HepG2 (cell line): ENCODE measurements around the gene P4HB. TPM values are rescaled to one million over a fixed set of nuclear protein-coding genes. Genes with fewer than 3 reads are reported as not detected.

ENCODE experiments used
- ATAC-seq: fragments of 200-7000 bp; cut with Tn5 transposase; 3 replicates; pipeline ENCODE4 v1.9.1; 2020; ENCODE audit warnings: mild to moderate bottlenecking, moderate library complexity
- BruUV-seq: library from RNA; stranded (reverse); fragments of 400-500 nt; replicated peaks from 2 replicates; lab custom pipeline; 2021; lab: Mats Ljungman, UMichigan
- CTCF ChIA-PET: fragments of 300-600 bp; formaldehyde crosslinking; extraction: SDS; loops from one replicate; lab custom pipeline; 2021; ENCODE audit warnings: low total read pairs, inconsistent platforms, low intra/inter-chr PET ratio; lab: Yijun Ruan, JAX
- POLR2A ChIA-PET: fragments of 350-600 bp; sonication (Branson Sonifier 250); formaldehyde crosslinking; loops from one replicate; lab custom pipeline; 2020; ENCODE audit warnings: antibody characterized with exemption, inconsistent platforms; lab: Yijun Ruan, JAX
- DNase-seq: peaks from one replicate; pipeline ENCODE4 v3.0.0-alpha.2; 2015; ENCODE audit warnings: low spot score
- FAIRE-seq: peaks from 3 replicates; lab custom pipeline; 2011; peaks lifted over from hg19 to GRCh38; lab: Jason Lieb, UNC
- H2AFZ ChIP-seq: one replicate; pipeline ENCODE4 v1.6.1; 2011; ENCODE audit warnings: low read length, inconsistent platforms
- H3K27ac ChIP-seq: fragments of 300-600 bp; 3 replicates; pipeline ENCODE4 v1.8.0; 2011; ENCODE audit warnings: mixed run types, mild to moderate bottlenecking, mixed read lengths, low read length, inconsistent platforms; ENCODE audit not compliant: insufficient read depth; ENCODE audit errors: extremely low read length
- H3K27me3 ChIP-seq, 2 experiments: fragments of 200-600 bp in 1 of 2; 2 replicates in 1 of 2; 3 replicates in 1 of 2; pipeline versions ENCODE4 v1.6.0 to v1.8.0; 2011; ENCODE audit warnings: low read length in 2 of 2, mild to moderate bottlenecking in 2 of 2, moderate library complexity in 2 of 2, inconsistent platforms in 1 of 2; ENCODE audit not compliant: insufficient read depth in 2 of 2, control insufficient read depth in 1 of 2
- H3K36me3 ChIP-seq, 2 experiments: fragments of 200-600 bp in 1 of 2; replicated peaks in 1 of 2; 2 replicates in 1 of 2; 3 replicates in 1 of 2; pipeline versions ENCODE4 v1.5.1 to v1.8.0; 2011; ENCODE audit warnings: low read length in 2 of 2, inconsistent platforms in 1 of 2; ENCODE audit not compliant: insufficient read depth in 2 of 2, control insufficient read depth in 1 of 2
- H3K4me1 ChIP-seq: 2 replicates; pipeline ENCODE4 v1.5.1; 2012; ENCODE audit warnings: low read length, inconsistent platforms; ENCODE audit not compliant: insufficient read depth
- H3K4me2 ChIP-seq: 2 replicates; pipeline ENCODE4 v1.6.0; 2011; ENCODE audit warnings: low read depth, low read length, inconsistent platforms
- H3K4me3 ChIP-seq, 3 experiments: fragments of 200-600 bp in 1 of 3; sonication (generic), shearing (Covaris generic) in 1 of 3; replicated peaks in 1 of 3; 2 replicates each; pipeline ENCODE4 v1.5.1; 2011 to 2016; ENCODE audit warnings: low read length in 3 of 3, inconsistent platforms in 2 of 3, low read depth in 2 of 3, mild to moderate bottlenecking in 2 of 3, control low read depth in 1 of 3, mixed read lengths in 1 of 3; ENCODE audit not compliant: insufficient read depth in 1 of 3
- H3K79me2 ChIP-seq: one replicate; pipeline ENCODE4 v1.6.1; 2011; ENCODE audit warnings: low read length, inconsistent platforms; ENCODE audit not compliant: insufficient read depth
- H3K9ac ChIP-seq: 2 replicates; pipeline ENCODE4 v1.6.0; 2011; ENCODE audit warnings: mild to moderate bottlenecking, low read depth, low read length, inconsistent platforms; ENCODE audit not compliant: insufficient read depth
- H3K9me3 ChIP-seq: 2 replicates; pipeline ENCODE4 v1.5.1; 2012; ENCODE audit warnings: mild to moderate bottlenecking, low read length
- H4K20me1 ChIP-seq: 2 replicates; pipeline ENCODE4 v1.6.0; 2011; ENCODE audit warnings: inconsistent platforms, mild to moderate bottlenecking, low read length, moderate library complexity; ENCODE audit not compliant: insufficient read depth
- AGO2 ChIP-seq: fragments of 200-400 bp; formaldehyde crosslinking; optimal IDR thresholded peaks from 2 replicates; pipeline ENCODE3; 2017; ENCODE audit warnings: mild to moderate bottlenecking, low read depth, low read length, moderate library complexity
- CBX2 ChIP-seq, 2 experiments: fragments of 200-600 bp in 1 of 2; sonication (generic); formaldehyde crosslinking in 1 of 2; IDR thresholded peaks; 2 replicates each; pipeline versions ENCODE4 v1.7.0 to v1.8.1; 2018 to 2022; ENCODE audit warnings: low read depth in 2 of 2, low read length in 1 of 2, mild to moderate bottlenecking in 1 of 2, missing genetic modification reagents in 1 of 2
- HMGXB4 ChIP-seq, 2 experiments: sonication (generic) in 1 of 2; formaldehyde crosslinking in 1 of 2; IDR thresholded peaks; 2 replicates each; pipeline versions ENCODE4 v1.4.0 to v1.6.1; 2018 to 2020; ENCODE audit warnings: missing genetic modification reagents in 2 of 2, borderline replicate concordance in 1 of 2, low read depth in 1 of 2, mild to moderate bottlenecking in 1 of 2, missing biosample characterization in 1 of 2
- KDM5B ChIP-seq: sonication (generic); formaldehyde crosslinking; IDR thresholded peaks from 2 replicates; pipeline ENCODE4 v1.4.0; 2020; ENCODE audit warnings: missing genetic modification reagents, mild to moderate bottlenecking, borderline replicate concordance
- NR2F6 ChIP-seq, 2 experiments: IDR thresholded peaks; 2 replicates each; pipeline ENCODE4 v1.6.1; 2016; ENCODE audit warnings: antibody characterized with exemption in 1 of 2, mild to moderate bottlenecking in 1 of 2
- POGZ ChIP-seq: sonication (generic); formaldehyde crosslinking; IDR thresholded peaks from 2 replicates; pipeline ENCODE4 v1.4.0; 2020; ENCODE audit warnings: mild to moderate bottlenecking, missing genetic modification reagents
- RBFOX2 ChIP-seq: fragments of 200-400 bp; formaldehyde crosslinking; IDR thresholded peaks from 2 replicates; pipeline ENCODE4 v1.6.1; 2017; ENCODE audit warnings: low read depth, mild to moderate bottlenecking, low read length
- SSRP1 ChIP-seq: IDR thresholded peaks from 2 replicates; pipeline ENCODE4 v1.6.1; 2016; ENCODE audit warnings: control low read depth
- ZMAT5 ChIP-seq: sonication (generic); formaldehyde crosslinking; IDR thresholded peaks from 2 replicates; pipeline ENCODE4 v1.5.0; 2020; ENCODE audit warnings: mild to moderate bottlenecking, low read depth, missing genetic modification reagents, borderline replicate concordance
- ZNF784 ChIP-seq: sonication (generic); formaldehyde crosslinking; IDR thresholded peaks from 2 replicates; pipeline ENCODE4 v1.5.1; 2020; ENCODE audit warnings: missing genetic modification reagents, mild to moderate bottlenecking, borderline replicate concordance
- WGBS: methylation state at CpG from one replicate; pipeline ENCODE4 v1.1.6; 2017; ENCODE audit warnings: low lambda C conversion rate; 5-methylcytosine and 5-hydroxymethylcytosine counted together
- in situ Hi-C: cut with HindIII; loops from 2 replicates; pipeline ENCODE4 v1.10.0; 2017; ENCODE audit warnings: low pct_unique_long_range_greater_than_20kb; ENCODE audit not compliant: extremely low pct_ligation_motif_present
- intact Hi-C: fragments of 100-400 bp; cut with micrococcal nuclease; formaldehyde crosslinking; loops from one replicate; pipeline ENCODE4 v1.10.0; 2022; ENCODE audit not compliant: unreplicated experiment
- polyA plus RNA-seq, 8 experiments: library from polyadenylated mRNA; depleted of rRNA in 3 of 8; stranded (reverse) in 7 of 8; unstranded in 1 of 8; fragments of >200 nt; fragmentation: Illumina TruSeq in 4 of 8; extraction: Trizol in 4 of 8; gene quantifications; 2 replicates each; pipeline versions ENCODE4 v1.2.1 to v1.2.3, GENCODE V29; 2011 to 2016; ENCODE audit warnings: low read depth in 4 of 8, missing spikeins in 1 of 8, mixed read lengths in 1 of 8; ENCODE audit not compliant: insufficient read depth in 1 of 8
- total RNA-seq, 5 experiments: library from RNA; depleted of rRNA; stranded (reverse); fragments of >200 nt; fragmentation: Illumina TruSeq; extraction: Trizol; gene quantifications; 2 replicates each; pipeline ENCODE4 v1.2.3, GENCODE V29; 2016; ENCODE audit warnings: low read depth in 1 of 5

Gene P4HB
- total and polyA plus RNA-seq, 2 of the 13 experiments (the other 11 are each of a cell fraction or from before 2014, with no cell fraction given), result 185 to 782 TPM

GRCh38 chr17:81898885-81899284 is 38.5 kb upstream of the P4HB start:
- FAIRE-seq (no peak), ATAC-seq (peak; percentile 1), DNase-seq (no peak)
- CTCF ChIA-PET, result no interaction called here
- Histone ChIP-seq H3K79me2 (no peaks in the 10 kb centered on the region), H3K27me3 (no peaks in the 10 kb centered on the region), H3K36me3 (peaks cover 17 to 35% of the 10 kb centered on the region in 2 experiments; a peak in 4 of 5 replicates), H3K27ac (no peak overlapping the region), H3K4me2 (no peak overlapping the region), H4K20me1 (peaks cover under 1% of the 10 kb centered on the region; the same call in 1 of the 2 replicates), H3K9ac (no peak overlapping the region), H3K9me3 (no peaks in the 10 kb centered on the region), H3K4me1 (peaks cover 16% of the 10 kb centered on the region), H3K4me3 (no peak overlapping the region), H2AFZ (no peak overlapping the region)
- POLR2A ChIA-PET, result interaction anchor here (1.0 kb wide), 1 partner anchor 11 kb away, joined by 4 read pairs; no protein-coding TSS in a partner anchor
- BruUV-seq, result no TSS peak
- intact Hi-C loops, result no loop called here
- WGBS, result 80% methylated on average over 1 of the region's 9 CpGs
- in situ Hi-C loops, result no loop called here
- TF ChIP-seq AGO2 (peak; percentile 59), SSRP1 (CRISPR knock-in tag) (no peak), POGZ (CRISPR knock-in tag) (no peak), HMGXB4 (CRISPR knock-in tag; IDR thresholded peaks at IDR 0.05; ENCODE audit: borderline replicate concordance in 1 of 2, low read depth in 1 of 2) (no peak), NR2F6 (IDR thresholded peaks at IDR 0.05) (no peak), NR2F6 (CRISPR knock-in tag; IDR thresholded peaks at IDR 0.05) (no peak), RBFOX2 (peak; percentile 51; the same call in 1 of the 2 replicates), ZMAT5 (no peak), ZNF784 (CRISPR knock-in tag) (no peak), KDM5B (CRISPR knock-in tag) (0 out of 2 replicates have a peak, but pooled peaks have one; percentile 44), CBX2 (IDR thresholded peaks at IDR 0.05; ENCODE audit: low read depth, low read length) (no peak), CBX2 (CRISPR knock-in tag; IDR thresholded peaks at IDR 0.05; ENCODE audit: low read depth) (no peak)
